IMR-90 (cell line): ENCODE results near the gene LIN37.

Experiments
- BHLHE40 ChIP-seq: fragments of 150-350 bp; IDR thresholded peaks from 2 replicates; pipeline ENCODE4 v1.6.1; 2016; ENCODE audit warnings: mild to moderate bottlenecking, low read depth, low read length
- CEBPB ChIP-seq: IDR thresholded peaks from 2 replicates; pipeline ENCODE4 v1.6.1; 2012; ENCODE audit warnings: low read depth, low read length, improper control_type of control experiment
- CTCF ChIP-seq: conservative IDR thresholded peaks from 2 replicates; pipeline ENCODE4 v1.5.1; 2012; ENCODE audit warnings: mild to moderate bottlenecking, low read depth, low read length, improper control_type of control experiment
- ELK1 ChIP-seq: fragments of 150-350 bp; IDR thresholded peaks from 2 replicates; pipeline ENCODE4 v1.6.1; 2016; ENCODE audit warnings: low read depth, mild to moderate bottlenecking, low read length, moderate library complexity, borderline replicate concordance
- FOS ChIP-seq: fragments of 150-350 bp; IDR thresholded peaks from 2 replicates; pipeline ENCODE4 v1.6.1; 2016; ENCODE audit warnings: low read depth, low read length
- MAFK ChIP-seq: IDR thresholded peaks from 2 replicates; pipeline ENCODE4 v1.6.1; 2012; ENCODE audit warnings: low read depth, low read length, improper control_type of control experiment
- MXI1 ChIP-seq: IDR thresholded peaks from 2 replicates; pipeline ENCODE4 v1.6.1; 2012; ENCODE audit warnings: low read depth, mild to moderate bottlenecking, low read length, moderate library complexity, borderline replicate concordance
- NFE2L2 ChIP-seq: fragments of 150-350 bp; IDR thresholded peaks from 2 replicates; pipeline ENCODE4 v1.6.1; 2016; ENCODE audit warnings: low read depth, mild to moderate bottlenecking, low read length
- POLR2A ChIP-seq: IDR thresholded peaks from 2 replicates; pipeline ENCODE4 v1.6.1; 2012; ENCODE audit warnings: mild to moderate bottlenecking, low read depth, low read length
- RAD21 ChIP-seq: IDR thresholded peaks from 2 replicates; pipeline ENCODE4 v1.6.1; 2012; ENCODE audit warnings: low read length, improper control_type of control experiment
- RCOR1 ChIP-seq: IDR thresholded peaks from 2 replicates; pipeline ENCODE4 v1.6.1; 2012; ENCODE audit warnings: mild to moderate bottlenecking, low read length, improper control_type of control experiment; ENCODE audit not compliant: insufficient replicate concordance
- RFX5 ChIP-seq: IDR thresholded peaks from 2 replicates; pipeline ENCODE4 v1.8.0; 2012; ENCODE audit warnings: low read depth, mild to moderate bottlenecking, low read length, moderate library complexity
- SMC3 ChIP-seq: fragments of 150-350 bp; IDR thresholded peaks from 2 replicates; pipeline ENCODE4 v1.6.1; 2016; ENCODE audit warnings: low read depth, mild to moderate bottlenecking, antibody characterized with exemption, low read length, moderate library complexity
- USF2 ChIP-seq: fragments of 150-350 bp; IDR thresholded peaks from 2 replicates; pipeline ENCODE4 v1.6.1; 2017; ENCODE audit warnings: mild to moderate bottlenecking, antibody characterized with exemption, low read length, low read depth

GRCh38 chr19:35759697-35760096 lies 11.3 kb downstream of the LIN37 start:
- TF ChIP-seq CTCF (no peak), POLR2A (no peak), RAD21 (no peak), RFX5 (no peak), RCOR1 (no peak), BHLHE40 (no peak), FOS (no peak), USF2 (no peak), NFE2L2 (no peak), SMC3 (no peak), MAFK (no peak), ELK1 (no peak), CEBPB (no peak), MXI1 (no peak)
